Ecto neural progenitor cell (in vitro differentiated cells): ENCODE data around the gene PKNOX2.

Experiments used
- DNase-seq: peaks from one replicate; pipeline ENCODE4 v3.0.0-alpha.2; 2018; ENCODE audit warnings: low spot score

Gene PKNOX2

GRCh38 chr11:125412509-125412908 is 248.0 kb downstream of the PKNOX2 start:
- no peak for DNase-seq

- DNase-seq: no peak
These were observed 248.7 kb downstream of the PKNOX2 start for GRCh38 chr11:125413226-125413625.

GRCh38 chr11:125414121-125414520 is 249.6 kb downstream of the PKNOX2 start:
- DNase-seq: no peak

- DNase-seq: no peak
These were observed 252.7 kb downstream of the PKNOX2 start for GRCh38 chr11:125416981-125417935.

GRCh38 chr11:125418396-125418795 is 253.8 kb downstream of the PKNOX2 start:
- DNase-seq: no peak

- DNase-seq: no peak
These were observed 258.1 kb downstream of the PKNOX2 start for GRCh38 chr11:125422681-125423080.

GRCh38 chr11:125423247-125423849 is 258.8 kb downstream of the PKNOX2 start:
- DNase-seq: no peak

- no peak for DNase-seq
These were observed 261.1 kb downstream of the PKNOX2 start for GRCh38 chr11:125425601-125426000.

- no peak for DNase-seq
These were observed 262.4 kb downstream of the PKNOX2 start for GRCh38 chr11:125426818-125427528.

GRCh38 chr11:125428486-125429173 is 264.1 kb downstream of the PKNOX2 start:
- DNase-seq: no peak

GRCh38 chr11:125429174-125429707 is 264.7 kb downstream of the PKNOX2 start:
- DNase-seq: peak; percentile 78

- DNase-seq: no peak
These were observed 265.5 kb downstream of the PKNOX2 start for GRCh38 chr11:125429807-125430678.

- DNase-seq: no peak
These were observed 266.5 kb downstream of the PKNOX2 start for GRCh38 chr11:125431009-125431408.

GRCh38 chr11:125431481-125431880 is 266.9 kb downstream of the PKNOX2 start:
- DNase-seq: no peak

- peak; percentile 75 for DNase-seq
These were observed 269.0 kb downstream of the PKNOX2 start for GRCh38 chr11:125433454-125434121.

- no peak for DNase-seq
These were observed 271.1 kb downstream of the PKNOX2 start for GRCh38 chr11:125435461-125436238.

GRCh38 chr11:125441648-125442410 is 277.3 kb downstream of the PKNOX2 start:
- DNase-seq: no peak

GRCh38 chr11:125442946-125443345 is 278.4 kb downstream of the PKNOX2 start:
- DNase-seq: no peak
